Right atrium auricular region (tissue), 2 donors: ENCODE measurements around the gene MGP. TPM values are rescaled to one million over a fixed set of nuclear protein-coding genes. Genes with fewer than 3 reads are reported as not detected.

Source experiments
- DNase-seq: peaks from one replicate; pipeline ENCODE4 v3.0.0-alpha.2; 2019; ENCODE audit warnings: low spot score
- H3K27ac ChIP-seq, 2 donors: fragments of 200-600 bp; sonication (generic); 1 replicate in 1 of 2; 2 replicates in 1 of 2; pipeline ENCODE4 v1.5.1; 2016 to 2019
- H3K27me3 ChIP-seq, 2 donors: fragments of 200-600 bp; sonication (generic); one replicate each; pipeline versions ENCODE4 v1.5.1 to v1.6.0; 2017 to 2019
- H3K36me3 ChIP-seq: fragments of 200-600 bp; sonication (generic); one replicate; pipeline ENCODE4 v1.5.1; 2016
- H3K4me1 ChIP-seq, 2 donors: fragments of 200-600 bp; sonication (generic); one replicate each; pipeline versions ENCODE4 v1.5.1 to v1.6.0; 2017 to 2019
- H3K4me3 ChIP-seq, 2 donors: fragments of 200-600 bp; sonication (generic); 1 replicate in 1 of 2; 2 replicates in 1 of 2; pipeline ENCODE4 v1.5.1; 2017 to 2019; ENCODE audit warnings: mild to moderate bottlenecking in 1 of 2, moderate library complexity in 1 of 2
- H3K9me3 ChIP-seq, 2 donors: fragments of 200-600 bp; sonication (generic); one replicate each; pipeline ENCODE4 v1.5.1; 2019
- CTCF ChIP-seq, 2 donors: fragments of 200-600 bp; sonication (generic); IDR thresholded peaks; one replicate each; pipeline ENCODE4 v1.5.1; 2019; ENCODE audit warnings: antibody characterized with exemption in 2 of 2
- total RNA-seq, 2 donors: library from RNA; depleted of rRNA; stranded (reverse); fragments of >200 nt; gene quantifications; one replicate each; pipeline ENCODE4 v1.1.0, GENCODE V29; 2016

MGP gene
- total RNA-seq, 2 donors from 2014 or later, result 287 to 454 TPM

- DNase-seq, result no peak
Measured at GRCh38 chr12:14893506-14894250, 8.0 kb upstream of the MGP start.

GRCh38 chr12:14892726-14893505 lies 7.3 kb upstream of the MGP start:
- H3K4me1 ChIP-seq, result peaks cover 0 to 31% of the 10 kb centered on the region in 2 donors
- DNase-seq, result peak; percentile 80
- peak overlapping the region; percentile 54 to 82 for H3K27ac ChIP-seq
- peak in 1 of 2 donors; percentile 42 for TF ChIP-seq CTCF (IDR thresholded peaks at IDR 0.05)
- H3K9me3 ChIP-seq, result no peaks in the 10 kb centered on the region
- H3K27me3 ChIP-seq, result no peaks in the 10 kb centered on the region
- H3K4me3 ChIP-seq, result no peak overlapping the region
- H3K36me3 ChIP-seq, result no peaks in the 10 kb centered on the region

More at GRCh38 chr12:14893506-14894250, 8.0 kb upstream of the MGP start:
- TF ChIP-seq CTCF (IDR thresholded peaks at IDR 0.05), result no peak
- Histone ChIP-seq H3K4me3 (no peak overlapping the region), H3K4me1 (peaks cover 0 to 31% of the 10 kb centered on the region in 2 donors), H3K36me3 (no peaks in the 10 kb centered on the region), H3K9me3 (no peaks in the 10 kb centered on the region), H3K27ac (peak overlapping the region; percentile 54 to 82), H3K27me3 (no peaks in the 10 kb centered on the region)

- no peak for DNase-seq
- Histone ChIP-seq H3K27me3 (no peaks in the 10 kb centered on the region), H3K9me3 (no peaks in the 10 kb centered on the region), H3K4me3 (no peak overlapping the region), H3K27ac (peak overlapping the region in 1 of 2 donors; percentile 37), H3K4me1 (peaks cover 0 to 29% of the 10 kb centered on the region in 2 donors), H3K36me3 (no peaks in the 10 kb centered on the region)
- TF ChIP-seq CTCF (IDR thresholded peaks at IDR 0.05), result no peak
Measured at GRCh38 chr12:14890701-14891100, 5.0 kb upstream of the MGP start.

- DNase-seq, result no peak
- H3K27me3 ChIP-seq, result no peaks in the 10 kb centered on the region
- H3K9me3 ChIP-seq, result no peaks in the 10 kb centered on the region
- no peak for TF ChIP-seq CTCF (IDR thresholded peaks at IDR 0.05)
- peaks cover 0 to 25% of the 10 kb centered on the region in 2 donors for H3K4me1 ChIP-seq
- H3K36me3 ChIP-seq, result no peaks in the 10 kb centered on the region
- H3K4me3 ChIP-seq, result peak overlapping the region in 1 of 2 donors; percentile 50
- peak overlapping the region; percentile 79 to 80 for H3K27ac ChIP-seq
Measured at GRCh38 chr12:14886271-14886670, 617 bp upstream of the MGP start.

GRCh38 chr12:14884458-14884878 lies 1.2 kb downstream of the MGP start:
- no peaks in the 10 kb centered on the region for H3K9me3 ChIP-seq
- H3K36me3 ChIP-seq, result no peaks in the 10 kb centered on the region
- TF ChIP-seq CTCF (IDR thresholded peaks at IDR 0.05), result no peak
- H3K4me1 ChIP-seq, result peaks cover 0 to 21% of the 10 kb centered on the region in 2 donors
- H3K27ac ChIP-seq, result peak overlapping the region; percentile 79 to 80
- DNase-seq, result peak; percentile 91
- H3K27me3 ChIP-seq, result no peaks in the 10 kb centered on the region
- peak overlapping the region; percentile 35 to 50 for H3K4me3 ChIP-seq
